Right renal cortex interstitium (tissue), 3 donors: ENCODE measurements around the gene MAPT. TPM values are rescaled to one million over a fixed set of nuclear protein-coding genes. Genes with fewer than 3 reads are reported as not detected.
"Not testable (repeated sequence)": the region's sequence is repeated elsewhere in the genome, so short reads cannot be mapped to it uniquely, and the experiment has no call there.

ENCODE experiments used
- DNase-seq, 3 donors: peaks; one replicate each; pipeline ENCODE4 v3.0.0-alpha.2; 2013; ENCODE audit warnings: low read depth in 3 of 3, low spot score in 2 of 3
- polyA plus RNA-seq, 3 donors: library from polyadenylated mRNA; unstranded; fragments of 120-200 nt; gene quantifications; one replicate each; pipeline ENCODE4 v1.2.1, GENCODE V29; 2013; ENCODE audit not compliant: insufficient read length in 3 of 3

MAPT gene
- polyA plus RNA-seq, 3 donors, result 7.7 to 11.3 (median 9.5) TPM

DNA sequence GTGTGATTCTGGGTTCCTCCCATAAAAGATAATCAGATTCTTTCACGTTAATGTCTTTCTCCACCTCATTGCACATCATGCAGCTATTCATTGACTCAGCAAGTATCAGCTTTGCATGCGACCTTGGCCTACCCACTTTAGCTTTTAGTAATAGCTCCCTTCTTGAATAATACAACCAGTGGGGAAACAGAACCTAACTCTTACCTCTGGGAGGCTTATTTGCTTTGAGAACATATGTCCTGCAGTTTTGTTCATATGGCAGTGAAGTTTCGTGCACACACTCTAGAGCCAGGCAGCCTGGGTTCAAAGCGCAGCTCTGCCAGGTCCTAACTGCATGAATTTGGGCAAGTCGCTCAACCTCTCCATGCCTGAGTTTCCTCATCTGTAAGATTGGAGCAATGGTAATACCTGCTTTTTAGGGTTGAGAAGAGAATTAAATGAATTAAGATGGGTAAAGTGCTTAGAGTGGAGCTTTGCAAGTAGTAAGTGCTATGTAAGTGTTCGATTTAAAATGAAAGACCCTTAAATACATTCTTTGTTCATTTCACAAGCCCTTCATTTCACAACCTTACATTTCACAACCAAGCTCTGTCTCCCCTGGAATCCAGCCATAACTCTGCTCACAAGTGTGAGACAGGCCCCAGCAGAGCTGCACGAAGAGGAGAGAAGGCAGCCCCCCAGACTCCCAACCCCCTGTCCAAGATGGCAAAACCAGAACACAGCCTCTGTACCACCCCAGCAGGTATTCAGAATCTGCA lies 29.3 kb downstream of the MAPT start:
- no peak for DNase-seq

- no peak for DNase-seq
Measured at GRCh38 chr17:45924332-45924820, 30.0 kb downstream of the MAPT start.

GRCh38 chr17:45925311-45925710 lies 31.0 kb downstream of the MAPT start:
- DNase-seq, result peak; percentile 36 to 63 (median 44)

DNA sequence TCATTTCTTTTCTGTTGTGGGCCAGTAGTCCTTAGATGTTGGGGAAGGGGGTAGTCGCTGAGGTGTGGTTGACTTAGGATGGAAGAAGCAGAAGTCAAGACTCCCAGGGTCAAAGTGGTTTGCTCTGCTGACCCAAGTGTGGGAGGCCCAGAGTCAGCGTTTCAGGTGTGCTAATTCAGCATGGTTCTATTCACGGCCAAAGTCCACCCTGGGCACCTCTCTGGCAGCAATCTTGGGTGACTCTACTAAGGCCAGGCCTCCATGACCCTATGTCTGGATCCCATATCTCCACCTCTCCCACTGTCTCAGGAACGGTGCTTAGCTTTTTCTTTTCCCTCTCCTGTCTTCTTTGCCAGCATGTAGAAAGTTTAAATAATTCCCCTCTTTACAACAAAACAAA lies 32.9 kb downstream of the MAPT start:
- DNase-seq, result no peak

DNA sequence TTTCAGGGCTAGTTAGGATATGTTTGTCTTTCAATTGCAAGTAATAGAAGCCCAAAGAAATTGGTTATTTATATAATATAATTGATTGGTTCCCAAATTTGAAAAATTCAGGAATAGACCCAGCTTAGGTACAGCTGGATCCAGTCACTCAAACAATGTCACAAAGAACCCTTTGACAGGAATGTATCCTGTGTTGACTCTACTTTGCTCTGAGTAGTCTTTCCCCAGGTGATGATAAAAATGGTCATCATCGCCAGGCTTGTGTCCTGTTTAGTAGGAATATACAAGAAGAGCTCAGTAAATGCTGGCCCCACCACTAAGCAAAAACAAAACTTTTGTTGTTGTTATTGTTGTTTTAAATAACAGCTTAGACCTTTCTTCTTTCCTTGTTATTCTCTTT lies 35.0 kb downstream of the MAPT start:
- no peak for DNase-seq

DNA sequence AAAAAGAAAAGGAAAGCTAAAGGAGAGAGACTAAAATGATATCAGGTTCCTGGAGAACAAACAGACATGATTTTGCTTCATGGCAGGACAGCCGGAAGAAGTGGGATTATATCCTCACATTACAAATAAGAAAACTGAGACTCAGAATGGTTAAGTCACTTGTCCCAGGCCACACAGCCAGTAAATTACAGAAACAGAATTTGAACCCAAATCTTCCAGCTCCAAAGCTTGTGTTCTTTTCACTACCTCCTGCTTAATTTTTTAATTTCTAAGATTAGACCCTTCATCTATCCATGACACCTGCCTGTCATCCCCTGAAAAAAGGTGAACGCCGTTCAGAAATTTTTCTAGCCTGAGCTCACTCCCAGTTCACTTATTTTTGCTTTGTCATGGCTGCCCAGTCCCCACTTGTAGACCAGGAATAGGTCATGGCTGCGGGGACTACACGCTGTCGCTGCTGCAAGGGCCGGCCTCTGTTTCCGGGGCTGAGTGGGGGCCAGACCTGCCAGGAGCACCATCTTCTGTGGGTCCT lies 36.1 kb downstream of the MAPT start:
- DNase-seq, result no peak

- no peak for DNase-seq
Measured at GRCh38 chr17:45931677-45932076, 37.3 kb downstream of the MAPT start.

DNA sequence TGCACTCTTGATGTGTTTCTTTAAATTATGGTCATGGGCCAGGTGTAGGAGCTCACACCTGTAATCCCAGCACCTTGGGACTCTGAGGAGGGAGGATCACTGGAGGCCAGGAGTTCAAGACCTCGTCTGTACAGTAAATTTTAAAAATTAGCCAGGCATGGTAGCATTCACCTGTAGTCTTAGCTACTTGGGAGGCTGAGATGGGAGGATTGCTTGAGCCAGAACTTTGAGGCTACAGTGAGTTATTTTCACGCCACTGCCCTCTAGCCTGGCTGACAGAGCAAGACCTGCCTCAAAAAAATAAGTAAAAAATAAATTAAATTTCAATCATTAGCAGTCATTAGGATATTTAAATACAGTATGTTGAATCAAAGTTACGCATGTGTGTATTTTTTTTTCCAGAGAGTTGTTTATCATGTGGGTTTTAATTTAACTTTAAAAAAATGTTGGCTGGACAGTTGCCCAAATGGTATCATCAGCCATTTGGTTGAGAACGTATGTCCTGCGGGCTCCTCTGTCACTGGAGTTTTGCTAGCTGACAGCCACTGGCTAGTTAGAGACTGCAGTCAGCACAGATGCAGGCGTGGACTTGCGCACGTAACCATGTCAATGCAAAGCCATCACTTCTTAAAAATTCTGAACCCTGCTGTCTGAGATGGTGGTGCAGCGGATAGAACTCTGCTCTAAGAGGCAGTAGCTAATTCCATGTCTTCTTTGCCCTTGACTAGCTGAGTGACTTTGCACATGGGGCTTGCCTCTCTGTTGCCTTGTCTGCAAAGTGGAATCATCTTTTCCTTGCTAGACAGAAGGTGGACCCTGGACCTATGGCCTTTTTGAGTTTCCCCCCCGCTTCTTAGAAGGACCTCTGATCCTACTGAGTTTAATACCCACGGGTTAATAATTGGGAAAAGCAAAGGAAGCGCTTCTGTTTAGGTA lies 40.0 kb downstream of the MAPT start:
- DNase-seq, result no peak

GRCh38 chr17:45935197-45935709 lies 40.9 kb downstream of the MAPT start:
- no peak for DNase-seq

DNA sequence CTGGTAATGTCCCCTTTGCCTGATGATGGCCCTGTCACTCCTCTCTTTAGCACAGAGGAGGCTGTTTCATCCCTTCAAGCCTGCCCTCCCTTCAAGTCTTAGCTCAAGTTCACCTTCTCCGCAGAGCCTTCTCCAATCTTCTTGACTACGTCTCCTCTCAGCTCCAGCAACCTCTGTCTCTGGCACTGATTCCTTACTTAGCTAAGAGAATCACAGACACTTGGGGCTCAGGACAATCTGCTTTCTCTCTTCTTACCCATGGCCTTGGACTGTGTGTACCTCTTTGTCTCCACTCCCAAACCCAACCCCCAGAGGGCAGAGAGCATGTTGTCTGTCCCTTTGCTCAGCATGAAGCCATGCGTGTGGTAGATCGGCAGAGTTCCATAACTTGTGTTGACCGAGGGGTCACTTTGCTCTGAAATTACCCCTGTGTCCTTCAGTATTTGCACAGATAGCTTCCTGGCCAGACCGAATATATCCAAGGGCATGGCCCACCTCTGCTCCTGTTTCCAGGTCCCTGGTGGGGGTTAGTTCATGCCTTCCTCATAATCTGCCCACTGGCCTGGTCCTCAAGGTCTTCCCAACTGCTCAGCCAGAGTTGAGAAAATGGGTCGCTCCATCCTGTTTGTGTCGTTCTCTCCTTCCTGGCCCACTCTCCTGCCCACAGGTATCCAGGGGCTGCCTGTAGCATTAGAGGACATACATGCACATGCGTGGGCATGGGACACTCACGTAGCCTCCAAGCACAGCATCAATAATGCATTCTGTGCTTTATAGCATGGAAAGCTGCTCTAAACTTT lies 41.6 kb downstream of the MAPT start:
- DNase-seq, result no peak

- no peak for DNase-seq
Measured at GRCh38 chr17:45936610-45937009, 42.3 kb downstream of the MAPT start.

DNA sequence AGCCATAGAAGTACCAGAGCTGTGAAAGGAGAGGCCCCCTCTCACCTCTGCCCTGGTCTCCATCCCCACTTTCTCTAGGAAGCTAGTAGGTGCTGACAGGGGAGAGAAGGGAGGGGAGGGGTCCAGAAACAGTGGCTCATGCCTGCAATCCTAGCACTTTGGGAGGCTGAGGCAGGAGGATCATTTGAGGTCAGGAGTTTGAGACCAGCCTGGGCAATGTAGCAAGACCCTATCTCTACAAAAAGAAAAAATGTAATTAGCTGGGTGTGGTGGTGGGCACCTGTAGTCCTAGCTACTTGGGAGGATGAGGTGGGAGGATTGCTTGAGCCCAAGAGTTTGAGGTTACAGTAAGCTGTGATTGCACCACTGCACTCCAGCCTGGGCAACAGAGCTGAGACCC lies 42.8 kb downstream of the MAPT start:
- DNase-seq, result not testable (repeated sequence)

DNA sequence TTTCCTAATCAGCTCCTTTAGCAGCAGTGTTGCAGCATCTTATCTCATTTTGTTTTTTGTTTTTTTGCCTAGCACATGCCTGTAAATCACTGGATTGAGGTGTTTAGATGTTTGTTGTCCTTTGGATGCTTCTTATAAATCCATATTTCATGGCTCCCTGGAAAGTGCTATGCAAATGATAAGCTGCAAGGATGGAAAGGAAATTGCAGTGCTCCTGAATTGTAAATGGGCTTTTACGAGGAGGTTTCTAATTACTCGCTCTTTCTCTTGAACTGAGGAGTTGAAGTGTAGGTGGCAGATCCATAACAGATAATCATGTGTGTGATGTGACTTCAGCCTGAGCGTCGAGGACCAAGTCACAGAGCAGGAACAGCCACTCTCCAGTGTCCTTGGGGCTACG lies 45.0 kb downstream of the MAPT start:
- DNase-seq, result no peak

DNA sequence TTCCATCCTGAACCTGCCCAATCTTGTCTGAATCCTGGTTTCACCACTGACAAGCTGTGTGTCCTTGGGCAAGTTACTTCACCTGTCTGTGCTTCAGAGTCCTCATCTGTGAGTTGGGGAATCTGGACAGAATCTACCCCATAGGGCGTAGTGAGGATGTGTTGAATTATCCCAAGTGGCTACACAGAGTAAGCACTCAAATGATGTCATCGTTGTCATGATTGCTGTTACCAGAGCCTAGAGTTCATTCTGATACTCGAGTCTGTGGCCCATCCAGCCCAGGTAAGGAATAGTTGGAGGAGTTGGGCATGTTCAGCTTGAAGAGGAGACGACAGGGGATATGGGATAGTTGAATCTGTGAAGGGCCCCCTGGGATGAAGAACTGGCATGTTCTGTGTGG lies 45.9 kb downstream of the MAPT start:
- no peak for DNase-seq

- DNase-seq, result no peak
Measured at GRCh38 chr17:45940826-45941225, 46.5 kb downstream of the MAPT start.

- no peak for DNase-seq
Measured at GRCh38 chr17:45941395-45941794, 47.0 kb downstream of the MAPT start.

GRCh38 chr17:45942284-45942683 lies 47.9 kb downstream of the MAPT start:
- no peak for DNase-seq

GRCh38 chr17:45946841-45947256 lies 52.5 kb downstream of the MAPT start:
- DNase-seq, result no peak

DNA sequence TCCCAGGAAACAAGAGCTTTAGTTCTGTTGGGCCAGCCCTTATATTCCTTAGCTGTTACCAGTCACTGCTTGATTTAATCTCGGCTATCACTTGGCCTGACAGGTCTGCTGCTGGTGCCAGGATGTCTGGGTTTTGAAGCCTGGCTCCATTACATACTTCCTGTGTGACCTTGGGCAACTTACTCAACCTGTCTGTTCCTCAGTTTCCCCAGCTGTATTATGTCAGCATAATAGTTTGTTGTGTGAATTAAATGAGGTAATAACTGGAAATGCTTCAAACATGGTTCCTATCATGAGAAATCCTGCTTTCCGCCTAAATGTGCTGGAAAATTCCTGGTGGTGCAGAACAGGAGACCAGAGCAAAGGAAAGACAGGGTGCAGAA lies 54.1 kb downstream of the MAPT start:
- DNase-seq, result no peak

DNA sequence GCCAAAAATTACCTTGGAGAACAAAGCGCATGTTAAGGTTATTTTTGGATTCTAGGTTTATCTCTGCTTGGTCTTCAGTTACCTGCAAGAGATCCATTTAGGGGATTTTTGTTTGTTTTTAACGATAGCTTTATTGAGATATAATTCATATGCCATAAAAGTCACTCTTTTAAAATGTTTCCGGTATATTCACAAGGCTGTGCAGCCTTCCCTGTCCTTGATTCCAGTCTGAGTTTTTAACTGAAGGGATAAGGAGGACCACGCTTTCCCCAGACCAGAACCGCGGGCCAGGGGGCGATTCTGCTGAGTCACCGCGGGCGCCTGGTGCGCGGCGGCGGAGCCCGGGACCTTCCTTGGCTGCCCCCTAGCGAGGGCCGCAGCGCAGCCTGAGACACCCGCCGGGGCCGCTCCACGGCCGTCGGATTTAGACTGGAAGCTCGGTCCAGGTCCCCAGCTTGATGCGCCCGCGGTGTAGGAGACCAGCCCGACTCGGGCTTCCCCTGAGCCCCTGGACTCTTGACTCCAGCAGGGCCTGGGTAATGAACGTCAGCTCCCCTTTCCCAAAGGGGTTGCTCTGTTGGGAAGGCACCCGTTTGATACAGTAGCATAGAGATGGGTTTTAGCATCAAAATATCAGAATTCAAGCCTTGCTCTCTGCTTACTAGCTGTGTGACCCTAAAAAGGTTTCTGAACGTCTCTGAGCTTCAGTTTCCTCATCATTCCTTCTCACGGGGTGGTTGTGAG lies 54.7 kb downstream of the MAPT start:
- peak in 2 of 3 donors; percentile 14 to 41 for DNase-seq
